OCI-M2 (cell line): ENCODE results near the gene RAB10.
"Not testable (repeated sequence)": the region's sequence is repeated elsewhere in the genome, so short reads cannot be mapped to it uniquely, and the experiment has no call there.

ENCODE experiments used
- DNase-seq: peaks from one replicate; lab custom pipeline; 2025; ENCODE audit not compliant: unreplicated experiment; lab: John Stamatoyannopoulos, UW

Gene RAB10

DNA sequence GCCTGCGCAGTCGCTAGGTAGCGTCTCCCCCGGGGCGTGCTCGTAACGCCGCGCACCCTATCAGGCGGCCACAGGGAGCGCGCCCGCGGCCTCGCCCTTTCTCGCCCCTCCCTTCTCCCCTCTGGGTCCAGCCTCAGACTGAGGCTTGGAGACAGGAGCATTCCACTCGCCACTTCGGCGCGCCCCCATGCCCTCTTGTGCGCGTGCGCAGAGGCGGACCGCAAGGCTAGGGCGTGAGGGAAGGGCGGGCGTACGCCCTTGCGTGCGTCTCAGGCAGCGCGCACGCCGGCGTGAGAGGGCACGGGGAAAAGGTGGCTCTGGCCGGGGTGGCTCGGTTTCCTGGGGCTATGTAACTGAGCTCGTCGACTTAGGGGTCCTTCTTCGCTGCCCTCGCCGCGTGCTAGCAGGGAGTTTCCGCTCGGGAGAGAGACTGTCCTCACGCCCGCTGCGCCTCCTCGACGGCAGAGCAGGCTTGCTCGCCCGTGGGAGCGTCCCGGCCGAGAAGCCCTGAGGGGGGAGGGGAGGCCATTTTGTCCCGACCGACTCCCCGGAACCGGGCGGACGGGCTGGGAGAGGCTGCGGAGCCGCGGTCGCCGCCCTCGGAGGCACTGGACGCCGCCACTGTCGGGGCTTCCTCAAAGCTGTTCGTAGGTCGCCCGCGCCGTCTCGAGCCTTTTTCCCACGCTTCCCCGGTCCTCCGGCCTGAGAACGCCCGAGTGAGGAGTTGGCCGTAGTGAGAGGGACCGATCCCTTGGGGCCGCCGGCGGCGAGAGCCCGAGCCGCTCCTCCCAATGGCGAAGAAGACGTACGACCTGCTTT lies at the start of gene RAB10:
Gene RAB10, plus strand, starts transcription at position 267 of the 819 bp plus-strand sequence. Its CDS starts 525 bp downstream, at position 792.
- DNase-seq = peak; percentile 56

DNA sequence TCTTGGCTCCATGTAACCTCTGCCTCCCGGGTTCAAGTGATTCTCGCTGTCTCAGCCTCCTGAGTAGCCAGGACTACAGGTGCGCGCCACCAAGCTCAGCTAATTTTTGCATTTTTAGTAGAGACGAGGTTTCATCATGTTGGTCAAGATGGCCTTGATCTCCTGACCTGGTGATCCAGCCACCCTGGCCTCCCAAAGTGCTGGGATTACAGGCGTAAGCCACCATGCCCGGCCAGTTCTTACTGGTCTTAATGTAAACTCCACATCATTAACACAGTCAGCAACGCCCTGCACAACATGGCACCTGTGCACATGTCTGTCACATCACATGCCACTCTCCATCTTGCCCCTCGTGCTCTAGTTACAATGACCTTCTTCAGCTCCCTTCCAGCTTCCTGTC lies 45.8 kb upstream of the RAB10 start:
- DNase-seq = no peak

DNA sequence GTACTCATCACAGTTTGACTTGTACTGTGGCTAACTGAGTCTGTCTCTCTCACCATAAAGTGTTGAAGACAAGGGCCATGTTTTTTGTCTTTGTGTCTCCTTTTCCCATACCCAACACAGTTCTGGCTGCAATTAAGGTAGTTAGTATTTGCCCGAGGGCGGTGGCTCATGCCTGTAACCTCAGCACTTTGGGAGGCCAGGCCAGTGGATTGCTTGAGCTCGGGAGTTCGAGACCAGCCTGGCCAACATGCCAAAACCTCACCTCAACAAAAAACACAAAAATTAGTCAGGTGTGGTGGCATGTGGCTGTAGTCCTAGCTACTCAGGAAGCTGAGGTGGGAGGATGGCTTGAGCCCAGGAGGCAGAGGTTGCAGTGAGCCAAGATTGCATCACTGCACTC lies 44.7 kb upstream of the RAB10 start:
- DNase-seq = no peak

DNA sequence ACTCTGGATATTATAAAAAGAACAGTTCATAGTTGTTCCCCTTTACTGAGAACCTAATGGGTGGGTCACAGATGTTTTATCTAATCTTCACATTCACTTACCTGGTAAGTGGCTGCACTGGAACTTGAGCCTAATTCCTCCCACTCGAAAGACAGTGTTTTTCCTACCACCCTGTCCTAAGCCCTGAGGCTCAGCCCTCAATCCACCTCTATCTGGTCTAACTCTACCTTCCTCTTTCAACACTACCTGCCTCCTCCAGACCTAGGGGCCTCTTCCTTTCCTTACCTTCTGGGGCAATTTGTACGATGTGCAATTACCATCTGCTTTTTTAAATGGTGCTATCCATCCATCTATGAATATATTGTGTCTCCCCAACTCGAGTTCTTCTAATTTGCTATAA lies 41.9 kb upstream of the RAB10 start:
- DNase-seq = no peak

DNA sequence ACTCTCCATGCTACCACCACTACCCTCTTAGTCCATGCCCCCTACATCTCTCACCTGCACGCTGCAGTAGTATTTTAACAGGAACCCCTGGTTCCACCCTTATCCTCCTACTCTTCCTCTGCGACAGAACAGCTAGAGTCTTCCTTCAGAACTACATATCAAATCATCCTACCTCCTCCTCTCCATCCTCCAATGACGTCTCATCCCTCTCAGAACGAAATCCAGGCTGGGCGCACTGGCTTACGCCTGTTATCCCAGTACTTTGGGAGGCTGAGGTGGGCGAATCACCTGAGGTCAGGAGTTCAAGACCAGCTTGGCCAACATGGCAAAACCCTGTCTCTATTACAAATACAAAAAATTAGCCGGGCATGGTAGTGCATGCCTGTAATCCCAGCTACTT lies 41.3 kb upstream of the RAB10 start:
- no peak for DNase-seq

DNA sequence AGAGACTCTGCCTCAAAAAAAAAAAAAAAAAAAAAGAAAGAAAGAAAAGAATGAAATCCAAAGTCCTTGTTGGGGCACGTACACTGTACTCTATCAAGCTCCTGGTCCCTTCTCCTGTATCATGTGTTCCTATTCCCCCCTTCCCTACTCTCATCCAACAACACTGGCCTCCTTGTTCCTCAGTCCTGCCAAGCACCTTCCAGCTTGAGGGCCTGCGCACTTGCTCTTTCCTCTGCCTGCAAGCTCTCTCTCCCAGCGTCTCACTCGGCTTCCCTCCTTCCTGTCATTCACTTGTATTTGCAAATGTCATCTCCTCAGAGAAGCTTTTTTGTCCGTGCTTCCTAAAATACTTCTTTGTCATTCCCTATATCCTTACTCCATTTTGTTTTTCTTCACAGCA lies 40.8 kb upstream of the RAB10 start:
- DNase-seq = no peak

DNA sequence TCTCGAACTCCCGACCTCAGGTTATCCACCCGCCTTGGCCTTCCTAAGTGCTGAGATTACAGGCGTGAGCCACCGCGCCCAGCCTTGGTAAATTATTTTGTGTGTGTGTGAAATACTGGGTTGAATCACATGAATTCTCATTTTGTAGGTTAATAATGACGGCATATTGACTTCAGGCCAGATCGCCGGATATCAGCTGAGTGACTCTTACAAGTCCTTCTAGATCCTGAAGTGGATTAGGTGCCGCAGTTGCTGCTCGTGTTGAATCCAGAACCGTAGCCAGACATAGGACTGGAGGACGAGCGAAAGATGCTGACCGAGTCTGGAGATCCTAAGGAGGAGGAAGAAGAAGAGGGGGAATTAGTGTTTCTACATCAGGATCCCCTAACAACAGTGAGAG lies 39.4 kb upstream of the RAB10 start:
- DNase-seq = no peak

DNA sequence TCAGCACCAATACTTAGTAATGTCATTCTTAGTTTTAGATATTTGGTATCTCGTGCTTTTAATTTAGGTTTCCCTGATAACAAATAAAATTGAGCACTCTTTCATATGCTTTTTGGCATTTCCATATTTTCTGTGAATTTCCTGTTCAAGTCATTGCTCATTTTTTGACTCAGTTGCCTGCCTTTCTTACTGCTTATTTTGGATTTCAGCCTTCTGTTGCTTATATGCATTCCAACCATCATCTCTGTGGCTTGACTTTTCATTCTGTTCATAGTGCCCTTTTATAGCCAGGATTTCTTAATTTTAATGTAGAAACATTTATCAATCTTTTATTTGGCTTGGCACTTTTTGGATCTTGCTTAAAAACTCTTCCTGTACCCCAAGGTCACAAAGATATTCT lies 37.0 kb upstream of the RAB10 start:
- DNase-seq = no peak

DNA sequence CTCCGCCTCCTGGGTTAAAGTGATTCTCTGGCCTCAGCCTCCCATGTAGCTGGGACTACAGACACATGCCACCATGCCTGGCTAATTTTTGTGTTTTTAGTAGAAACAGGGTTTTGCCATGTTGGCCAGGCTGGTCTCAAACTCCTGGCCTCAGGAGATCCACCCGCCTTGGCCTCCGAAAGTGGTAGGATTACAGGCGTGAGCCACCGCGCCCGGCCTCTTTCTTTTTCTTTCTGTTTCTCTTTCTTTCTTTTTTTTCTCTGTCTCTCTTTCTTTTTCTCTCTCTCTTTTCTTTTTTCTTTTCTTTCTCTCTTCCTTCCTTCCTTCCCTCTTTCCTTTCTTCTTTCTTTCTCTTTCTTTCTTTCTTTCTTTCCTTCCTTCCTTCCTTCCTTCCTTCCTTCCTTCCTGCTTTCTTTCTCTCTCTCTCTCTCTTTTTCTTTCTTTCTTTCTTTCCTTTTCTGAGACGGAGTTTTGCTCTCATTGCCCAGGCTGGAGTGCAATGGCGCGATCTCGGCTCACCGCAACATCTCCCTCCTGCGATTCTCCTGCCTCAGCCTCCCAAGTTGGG lies 35.0 kb upstream of the RAB10 start:
- DNase-seq = not testable (repeated sequence)

DNA sequence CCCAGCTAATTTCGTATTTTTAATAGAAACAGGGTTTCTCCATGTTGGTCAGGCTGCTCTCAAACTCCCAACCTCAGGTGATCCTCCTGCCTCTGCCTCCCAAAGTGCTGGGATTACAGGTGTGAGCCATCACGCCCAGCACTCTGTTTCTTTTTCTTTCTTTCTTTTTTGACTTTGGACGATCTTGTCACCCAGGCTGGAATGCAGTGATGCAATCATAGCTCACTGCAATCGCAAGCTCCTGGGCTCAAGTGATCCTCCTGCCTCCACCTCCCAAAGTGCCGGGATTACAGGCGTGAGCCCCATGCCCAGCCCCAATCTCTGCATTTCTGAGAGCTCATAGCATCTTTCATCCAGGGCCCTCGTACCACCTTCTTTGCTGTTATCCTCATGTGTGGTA lies 34.5 kb upstream of the RAB10 start:
- not testable (repeated sequence) for DNase-seq

DNA sequence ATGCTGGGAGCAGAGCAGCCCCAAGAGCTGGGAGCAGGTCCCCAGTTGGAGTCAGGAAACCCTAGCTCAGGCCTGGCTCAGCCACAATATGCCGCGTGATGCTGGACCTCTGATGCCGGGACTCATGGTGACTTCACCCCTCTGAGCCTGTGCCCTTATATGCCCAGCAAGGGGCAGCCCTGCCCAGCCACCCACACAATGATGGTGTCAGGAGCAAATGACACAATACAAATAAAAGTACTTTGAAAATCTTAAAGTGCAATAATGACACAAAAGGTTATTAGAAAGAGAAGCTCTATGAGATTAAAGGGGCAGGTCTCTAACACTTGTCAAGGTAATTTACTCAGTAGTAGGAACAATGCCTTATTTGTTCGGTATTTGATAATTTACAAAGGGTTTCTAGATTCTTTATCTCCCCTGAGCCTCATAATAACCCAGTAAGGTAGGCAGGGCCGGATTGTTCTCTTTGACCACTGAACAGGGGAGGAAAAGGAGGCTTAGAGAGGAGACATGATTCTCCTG lies 33.3 kb upstream of the RAB10 start:
- DNase-seq = no peak

DNA sequence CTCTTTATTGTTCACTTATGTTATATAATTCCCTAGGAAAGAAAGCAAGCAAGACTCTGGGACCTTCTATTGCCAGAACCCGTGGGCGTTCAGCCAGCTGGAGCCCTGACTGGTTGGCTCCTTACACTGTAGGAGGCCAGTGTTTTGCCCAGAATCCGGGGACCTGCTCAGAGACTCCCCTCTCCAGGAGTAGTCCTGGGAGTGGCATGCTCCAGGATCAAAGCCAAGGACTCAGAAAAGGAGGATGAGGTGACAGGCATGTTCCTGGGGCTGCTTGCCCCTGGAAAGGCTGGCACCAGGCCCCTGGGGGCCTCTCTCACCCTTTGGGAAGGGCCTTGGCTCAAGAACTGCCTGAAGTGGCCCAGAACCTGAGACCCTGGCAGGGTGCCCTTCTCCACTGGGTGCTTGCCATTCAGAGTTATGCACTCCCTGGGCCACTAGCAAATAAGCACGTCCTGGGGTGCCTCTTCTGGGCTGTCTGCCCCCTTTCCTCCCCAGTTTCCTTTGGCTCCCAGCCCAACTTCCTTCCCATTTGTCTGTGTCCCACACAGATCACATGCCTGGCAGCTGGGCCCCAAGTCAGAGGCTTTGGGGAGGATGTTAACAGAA lies 32.0 kb upstream of the RAB10 start:
- no peak for DNase-seq

DNA sequence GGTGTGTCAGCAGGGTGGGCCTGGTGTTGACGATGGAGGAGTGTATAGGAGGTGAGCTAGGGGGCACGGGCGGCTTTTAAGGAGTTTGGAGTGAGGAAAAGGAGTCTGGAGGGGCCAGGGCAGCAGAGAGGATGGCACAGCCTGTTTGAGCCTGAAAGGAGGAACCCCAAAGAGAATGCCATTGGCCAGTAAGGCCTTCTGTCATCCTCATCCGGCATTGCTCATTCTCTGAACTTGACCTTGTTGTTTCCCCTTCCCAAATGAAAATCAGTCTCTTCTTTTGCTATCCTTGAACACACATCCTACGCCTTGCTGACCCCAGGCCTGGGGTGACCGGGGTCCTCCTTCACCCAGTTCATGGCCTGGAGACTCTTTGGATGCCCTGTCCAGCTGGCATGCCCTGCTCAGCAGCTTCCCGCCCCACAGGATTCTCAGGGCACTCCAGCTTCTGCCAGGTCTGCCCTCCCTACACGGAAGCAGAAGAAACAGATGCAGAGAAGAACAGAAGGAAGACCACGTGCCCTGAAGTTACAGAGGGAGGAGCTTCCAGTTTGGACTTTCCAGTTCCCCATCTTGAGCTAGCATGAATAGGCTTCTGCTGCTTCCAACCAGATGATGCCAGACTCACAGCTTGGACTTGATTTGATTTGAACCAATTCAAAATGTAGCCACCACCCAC lies 31.1 kb upstream of the RAB10 start:
- DNase-seq = no peak

DNA sequence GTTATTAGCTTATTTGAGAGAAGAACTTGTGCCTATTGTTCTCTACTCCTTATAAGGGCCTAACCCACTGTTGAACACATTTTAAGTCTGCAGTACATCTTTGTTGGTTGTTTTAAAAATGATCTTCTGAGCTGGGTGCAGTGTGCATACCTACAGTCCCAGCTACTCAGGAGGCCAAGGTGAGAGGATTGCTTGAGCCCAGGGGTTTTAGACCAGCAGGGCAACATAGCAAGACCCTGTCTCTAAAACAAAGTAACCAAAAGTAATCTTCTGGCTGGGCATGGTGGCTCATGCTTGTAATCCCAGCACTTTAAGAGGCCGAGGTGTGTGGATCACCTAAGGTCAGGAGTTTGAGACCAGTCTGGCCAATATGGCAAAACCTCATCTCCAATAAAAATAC lies 25.8 kb upstream of the RAB10 start:
- no peak for DNase-seq

DNA sequence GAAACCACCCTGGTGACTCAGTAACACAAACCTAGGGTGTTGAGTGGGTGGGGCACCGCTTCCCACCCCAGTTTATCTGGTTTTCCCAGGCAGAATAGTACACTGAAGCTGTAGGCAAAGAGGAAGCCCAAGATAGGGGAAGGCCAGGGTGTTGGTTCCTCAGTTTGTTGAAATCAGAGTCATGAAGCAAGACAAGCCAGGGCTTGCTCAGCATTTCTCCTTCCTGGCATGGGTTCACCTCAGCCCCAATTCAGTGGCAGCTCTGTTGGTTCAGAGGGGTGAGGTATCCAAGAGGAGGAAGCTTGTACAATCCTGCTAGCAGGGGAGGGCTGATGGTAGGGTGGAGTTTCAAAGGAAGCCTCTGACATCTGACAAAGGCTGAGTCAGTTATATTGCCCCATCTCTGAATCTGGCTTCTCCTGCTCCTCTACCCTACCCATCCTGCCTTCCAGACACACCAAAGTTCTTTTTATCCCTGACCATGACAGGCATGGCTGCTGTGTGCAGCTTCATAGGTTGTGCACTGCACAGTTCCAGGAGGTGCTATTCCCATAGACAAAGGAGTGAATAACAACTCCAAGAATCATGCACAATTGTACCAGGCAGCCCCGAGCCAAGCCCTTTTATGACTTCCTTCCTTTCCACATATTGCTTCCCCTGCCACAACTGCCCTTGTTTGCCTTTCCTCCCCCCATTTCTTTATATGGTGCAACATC lies 24.9 kb upstream of the RAB10 start:
- DNase-seq = peak; percentile 56

DNA sequence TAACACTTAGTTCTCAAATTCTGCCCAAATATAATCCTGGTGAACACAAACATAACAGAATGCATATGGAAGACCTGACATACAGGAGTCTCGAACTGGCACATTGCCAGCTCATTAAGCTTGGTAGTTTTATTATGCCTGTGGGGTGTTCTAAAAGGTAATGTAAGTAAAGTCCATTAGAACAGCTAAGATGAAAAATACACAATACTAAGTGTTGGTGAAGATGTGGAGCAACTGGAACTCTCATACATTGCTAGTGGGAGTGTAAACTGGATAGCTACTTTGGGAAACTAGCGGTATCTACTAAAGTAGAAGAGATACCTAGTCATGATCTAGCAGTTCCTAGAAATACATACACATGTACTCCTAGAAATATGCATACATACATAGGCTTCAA lies 24.3 kb upstream of the RAB10 start:
- no peak for DNase-seq

DNA sequence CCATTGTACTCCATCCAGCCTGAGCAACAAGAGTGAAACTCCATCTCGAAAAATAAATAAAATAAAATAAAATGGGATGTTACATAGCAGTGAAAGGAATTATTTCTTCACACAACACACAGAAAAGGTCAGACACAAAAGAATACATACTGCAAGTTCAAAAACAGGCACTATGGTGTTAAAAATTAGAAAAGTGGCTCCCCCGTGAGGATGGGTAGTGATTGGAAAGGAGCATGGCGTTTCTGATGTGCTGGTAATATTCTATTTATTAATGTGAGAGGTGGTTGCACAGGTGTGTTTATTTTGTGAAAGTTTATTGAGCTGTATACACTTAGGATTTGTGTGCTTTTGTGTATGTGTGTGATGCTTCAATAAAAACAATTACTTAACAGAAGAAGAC lies 22.9 kb upstream of the RAB10 start:
- DNase-seq = no peak

DNA sequence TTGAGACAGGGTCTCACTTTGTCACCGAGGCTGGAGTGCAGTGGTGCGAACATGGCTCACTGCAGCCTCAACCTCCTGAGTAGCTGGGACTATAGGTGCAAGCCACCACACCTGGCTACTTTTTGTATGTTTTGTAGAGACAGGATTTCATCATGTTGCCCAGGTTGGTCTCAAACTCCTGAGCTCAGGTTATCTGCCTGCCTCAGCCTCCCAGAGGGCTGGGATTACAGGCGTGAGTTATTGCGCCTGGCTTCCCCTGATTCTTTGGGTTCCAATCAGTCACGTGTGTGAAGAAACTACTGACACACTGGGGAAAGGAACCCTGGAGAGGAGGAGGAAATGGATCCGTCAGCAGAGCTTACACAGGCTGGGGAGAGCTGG lies 22.3 kb upstream of the RAB10 start:
- DNase-seq = no peak

DNA sequence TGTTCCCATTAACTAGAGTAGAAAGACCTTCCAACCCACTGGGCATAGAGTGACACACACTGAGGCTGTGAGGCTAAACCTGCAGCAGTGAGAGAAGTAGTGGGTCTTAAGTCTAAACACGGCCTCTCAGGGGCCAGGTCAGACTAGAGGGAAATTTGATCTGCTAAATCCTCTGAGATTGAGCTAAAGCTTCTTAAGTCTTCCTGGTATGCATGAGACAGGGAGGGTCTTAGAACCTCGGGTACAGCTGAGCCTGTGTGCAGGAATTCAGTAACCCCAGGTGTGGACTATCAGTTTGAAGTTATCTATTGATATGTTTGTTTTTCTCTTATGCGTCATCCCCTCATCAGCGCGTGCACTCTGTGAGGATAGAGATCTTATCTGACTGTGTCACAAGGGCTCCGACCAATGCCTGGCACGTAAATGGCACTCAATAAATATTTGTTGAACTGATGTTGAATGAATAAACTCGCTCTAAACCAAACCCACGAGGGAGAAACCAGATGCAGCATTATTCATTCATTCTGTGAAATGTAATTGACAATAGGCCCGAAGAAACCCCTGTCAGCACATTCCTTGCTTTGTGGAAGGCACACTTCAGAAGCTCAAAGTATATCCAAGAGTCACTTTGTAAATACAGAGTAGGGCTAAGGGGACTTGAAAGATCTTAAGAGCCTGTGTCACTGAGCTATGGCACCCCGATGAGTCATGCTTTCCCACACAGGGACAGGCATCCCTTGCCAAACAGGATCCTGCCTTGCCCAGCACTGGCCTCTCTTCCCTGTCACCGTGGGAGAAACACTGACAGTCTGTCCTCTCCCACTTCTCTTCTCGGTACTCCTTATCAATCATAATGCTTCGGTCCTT lies 21.7 kb upstream of the RAB10 start:
- DNase-seq = no peak

DNA sequence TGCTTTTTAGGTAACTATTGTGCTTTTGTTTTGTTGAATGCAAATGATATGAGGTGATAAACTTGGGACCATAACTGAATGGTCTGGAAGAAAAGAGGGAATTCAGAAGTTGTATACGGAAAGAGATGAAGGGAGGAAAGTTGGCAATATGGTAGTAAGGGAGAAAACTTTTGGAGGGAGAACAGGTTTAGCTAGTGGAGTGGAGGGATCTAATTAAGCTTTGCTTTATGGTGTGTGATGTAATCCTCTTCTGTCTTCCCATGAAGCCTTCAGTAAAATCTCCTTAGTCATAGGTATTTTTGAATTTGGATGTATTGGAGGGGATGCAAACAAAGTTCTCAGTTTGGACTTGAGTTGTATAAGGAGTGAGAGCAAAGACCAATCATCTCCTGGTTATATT lies 20.2 kb upstream of the RAB10 start:
- no peak for DNase-seq
